GM18870 (cell line): ENCODE results near the gene P4HB.
"Not testable (repeated sequence)": the region's sequence is repeated elsewhere in the genome, so short reads cannot be mapped to it uniquely, and the experiment has no call there.

Source experiments
- ATAC-seq: cut with Tn5 transposase; IDR thresholded peaks from one replicate; pipeline ENCODE4 v1.9.1; 2021; ENCODE audit warnings: moderate library complexity; ENCODE audit not compliant: unreplicated experiment

Gene P4HB

DNA sequence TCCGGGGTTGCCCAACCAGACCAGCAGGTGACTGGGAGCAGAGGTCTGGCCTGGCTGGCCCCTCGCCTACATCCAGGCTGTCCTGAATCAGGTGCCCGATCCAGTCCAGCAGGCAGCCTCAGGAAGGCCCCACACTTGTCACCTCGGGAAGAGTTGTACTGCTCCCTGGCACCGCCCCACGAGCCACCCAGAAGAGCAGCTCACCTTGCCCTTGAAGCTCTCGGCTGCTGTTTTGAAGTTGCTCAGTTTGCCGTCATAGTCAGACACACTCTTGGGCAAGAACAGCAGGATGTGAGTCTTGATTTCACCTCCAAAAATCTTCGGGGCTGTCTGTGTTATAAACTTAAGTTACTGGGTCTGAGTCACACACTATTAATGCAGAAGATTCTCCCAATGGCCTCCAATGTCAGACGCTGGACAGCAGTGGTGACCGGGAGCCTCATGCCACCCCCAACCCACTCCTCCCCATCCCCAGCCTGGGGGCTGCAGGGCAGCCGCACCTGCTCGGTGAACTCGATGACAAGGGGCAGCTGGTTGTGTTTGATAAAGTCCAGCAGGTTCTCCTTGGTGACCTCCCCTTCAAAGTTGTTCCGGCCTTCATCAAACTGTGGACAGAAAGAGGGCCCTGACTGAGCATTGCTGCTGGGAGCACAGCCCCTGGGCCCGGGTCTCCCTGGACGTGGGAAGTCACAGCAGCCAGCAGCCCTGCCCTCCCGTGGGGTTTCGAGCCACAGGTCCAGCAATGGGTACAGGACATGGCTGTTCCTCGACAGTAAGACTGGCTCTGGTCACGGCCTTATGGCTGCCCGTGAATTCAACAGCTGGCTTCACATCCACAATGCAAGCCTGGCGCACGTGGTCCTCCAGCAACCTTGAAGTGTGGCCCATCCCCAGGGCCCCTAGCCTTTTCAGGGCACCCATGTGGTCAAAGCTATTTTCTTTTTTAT is 13.3 kb downstream of the P4HB start:
- no peak for ATAC-seq

- ATAC-seq = no peak
Measured at GRCh38 chr17:81845881-81846742, 14.2 kb downstream of the P4HB start.

DNA sequence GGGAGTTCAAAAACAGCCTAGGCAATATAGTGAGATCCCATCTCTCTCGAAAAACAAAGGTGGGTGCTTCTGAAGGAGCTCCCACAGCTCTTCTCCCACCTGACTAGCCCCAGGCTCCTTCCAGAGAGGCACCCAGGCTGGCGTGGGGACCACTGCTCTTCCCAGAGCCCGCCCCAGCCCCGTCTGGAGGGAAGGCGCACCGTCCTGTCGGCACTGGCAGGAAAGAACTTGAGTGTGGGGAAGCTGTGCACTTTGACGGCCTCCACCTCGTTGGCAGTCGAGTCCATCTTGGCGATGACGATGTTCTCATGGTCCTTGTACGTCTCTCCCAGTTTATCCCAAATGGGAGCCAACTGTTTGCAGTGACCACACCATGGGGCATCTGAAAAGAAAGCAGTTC is 15.0 kb downstream of the P4HB start:
- ATAC-seq = no peak

GRCh38 chr17:81844887-81845286 is 15.4 kb downstream of the P4HB start:
- no peak for ATAC-seq

DNA sequence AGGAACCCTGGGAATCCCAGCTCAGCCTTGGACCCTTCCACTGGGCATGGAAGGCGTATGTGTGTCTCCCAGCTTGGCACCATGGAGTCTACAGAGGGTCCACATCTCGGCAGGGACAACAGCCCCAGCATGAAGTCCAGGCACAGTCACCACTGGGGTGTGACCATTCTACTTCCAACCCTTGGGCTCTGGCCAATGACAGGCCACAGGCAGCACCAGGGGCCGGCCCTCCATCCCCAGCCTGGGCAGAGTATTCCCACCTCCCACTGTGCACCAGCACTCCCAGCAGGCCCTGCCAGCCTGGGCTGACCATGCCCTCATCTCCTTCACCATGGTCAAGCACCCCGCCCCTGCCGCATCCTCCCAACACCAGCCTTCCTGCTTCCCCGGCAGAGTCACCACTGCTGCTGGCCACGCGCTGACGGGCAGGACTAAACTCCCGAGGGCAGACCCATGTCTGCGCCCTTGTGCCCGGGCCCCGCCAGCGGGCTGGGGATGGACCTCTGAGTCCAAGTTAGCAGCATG is 15.9 kb downstream of the P4HB start:
- no peak for ATAC-seq

DNA sequence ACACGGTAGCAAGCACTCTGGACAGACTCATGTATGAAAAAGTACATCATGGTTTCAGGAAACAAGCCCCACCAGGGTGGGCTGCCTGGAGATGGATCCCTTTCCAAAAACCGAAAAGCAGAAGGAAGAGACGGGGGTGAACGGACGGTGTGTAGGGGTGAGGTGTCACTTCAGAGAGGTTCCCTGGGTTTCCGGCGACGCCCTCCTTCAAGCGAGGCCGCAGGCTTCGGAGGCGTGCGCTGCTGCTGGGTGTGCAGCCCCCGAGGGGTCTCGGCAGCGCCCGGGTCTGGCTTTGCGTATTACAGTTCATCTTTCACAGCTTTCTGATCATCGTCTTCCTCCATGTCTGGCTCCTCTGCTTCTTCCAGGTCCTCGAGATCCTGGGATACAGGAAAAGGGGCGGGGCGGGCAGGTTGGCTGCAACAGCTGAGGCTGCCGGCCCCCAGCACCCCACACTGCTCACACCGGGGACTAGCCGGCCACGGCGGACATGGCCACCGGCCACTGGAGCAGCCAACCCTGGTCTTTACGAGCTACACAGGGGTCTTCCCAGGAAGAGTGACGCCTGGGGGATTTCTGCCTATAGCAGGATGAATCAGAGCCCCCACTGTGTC is 16.5 kb downstream of the P4HB start:
- ATAC-seq = no peak

GRCh38 chr17:81842725-81843504 is 17.4 kb downstream of the P4HB start:
- ATAC-seq = no peak

DNA sequence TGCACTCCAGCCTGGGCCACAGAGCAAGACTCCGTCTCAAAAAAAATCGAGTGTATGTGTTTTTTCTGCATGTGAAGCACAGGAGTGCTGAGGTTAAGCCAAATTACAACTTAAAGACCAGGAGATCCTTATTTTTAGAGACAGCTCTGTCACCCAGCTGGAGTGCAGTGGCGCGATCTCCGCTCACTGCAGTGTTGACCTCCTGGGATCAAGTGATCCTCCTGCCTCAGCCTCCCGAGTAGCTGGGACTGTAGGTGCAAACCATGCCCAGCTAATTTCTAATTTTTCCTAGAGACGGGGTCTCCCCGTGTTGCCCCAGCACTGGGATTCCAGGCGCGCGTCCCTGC is 18.0 kb downstream of the P4HB start:
- ATAC-seq = no peak

GRCh38 chr17:81841866-81842265 is 18.5 kb downstream of the P4HB start:
- ATAC-seq = no peak

- ATAC-seq = no peak
Measured at GRCh38 chr17:81840826-81841778, 19.2 kb downstream of the P4HB start.

- ATAC-seq = not testable (repeated sequence)
Measured at GRCh38 chr17:81840059-81840458, 20.3 kb downstream of the P4HB start.

DNA sequence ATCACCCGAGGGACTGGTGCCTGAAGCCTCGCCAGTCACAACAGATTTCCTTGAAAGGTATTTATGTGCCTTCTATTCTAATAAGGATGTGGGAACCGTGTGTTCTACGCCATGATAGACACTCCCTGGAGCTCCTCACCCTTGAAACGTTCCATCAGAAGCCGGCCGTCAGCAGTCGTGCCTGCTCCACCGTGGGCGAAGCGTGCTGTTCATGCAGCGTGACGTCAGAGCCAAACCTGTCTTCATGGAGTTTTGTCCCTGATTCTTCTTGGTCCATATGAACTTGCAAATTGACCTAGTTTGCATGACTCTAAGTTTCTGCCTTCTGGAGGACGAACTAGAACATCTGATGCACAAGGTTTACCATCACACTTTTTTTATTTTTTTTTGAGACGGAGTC is 21.0 kb downstream of the P4HB start:
- no peak for ATAC-seq

DNA sequence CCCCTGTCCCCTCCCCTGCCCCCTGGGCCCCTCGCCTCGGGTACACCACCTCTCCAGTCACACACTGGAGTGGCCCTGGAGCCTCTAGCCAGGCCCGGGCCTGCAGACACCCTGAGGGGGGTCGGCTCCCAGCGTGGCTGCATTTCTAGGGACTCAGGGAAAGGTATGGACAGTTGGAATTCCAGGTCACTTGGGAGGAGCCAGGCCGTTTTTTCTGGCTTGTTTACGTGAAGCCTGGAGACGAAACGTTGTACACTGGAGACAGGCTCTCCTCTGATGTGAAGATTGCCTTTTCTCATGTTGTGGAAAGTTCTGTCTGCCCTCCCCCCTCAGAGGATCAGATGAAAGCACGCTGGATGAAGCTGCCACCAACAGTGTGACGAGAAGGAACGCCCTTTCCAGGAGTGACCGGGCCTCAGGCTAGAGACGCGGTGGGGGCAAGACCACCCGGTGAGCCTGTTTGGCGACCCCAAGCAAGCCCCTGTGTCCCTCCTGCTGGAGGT is 21.5 kb downstream of the P4HB start:
- ATAC-seq = no peak

DNA sequence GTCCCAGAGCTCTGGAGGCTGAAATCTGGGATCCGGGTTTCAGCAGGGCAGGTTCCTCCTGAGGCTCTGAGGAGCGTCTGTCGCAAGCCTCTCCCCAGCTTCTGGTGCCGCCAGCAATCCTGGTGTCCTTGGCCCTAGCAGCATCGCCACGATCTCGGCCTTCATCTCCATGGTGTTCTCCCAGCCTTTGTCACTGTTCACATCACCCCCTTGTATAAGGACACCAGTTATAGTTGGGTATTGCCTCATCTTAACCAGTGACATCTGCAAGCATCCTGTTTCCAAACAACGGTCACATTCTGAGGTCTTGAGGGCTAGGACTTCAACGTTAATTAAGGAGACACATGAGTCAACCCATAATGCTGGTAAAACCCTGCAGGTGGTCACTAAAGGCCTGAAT is 22.7 kb downstream of the P4HB start:
- ATAC-seq = no peak

- ATAC-seq = no peak
Measured at GRCh38 chr17:81834831-81835267, 25.5 kb downstream of the P4HB start, which contains the start of gene PPP1R27. TSS of gene PPP1R27 (minus strand) at chr17:81835050. CDS start at chr17:81834953, 97 bp downstream.

DNA sequence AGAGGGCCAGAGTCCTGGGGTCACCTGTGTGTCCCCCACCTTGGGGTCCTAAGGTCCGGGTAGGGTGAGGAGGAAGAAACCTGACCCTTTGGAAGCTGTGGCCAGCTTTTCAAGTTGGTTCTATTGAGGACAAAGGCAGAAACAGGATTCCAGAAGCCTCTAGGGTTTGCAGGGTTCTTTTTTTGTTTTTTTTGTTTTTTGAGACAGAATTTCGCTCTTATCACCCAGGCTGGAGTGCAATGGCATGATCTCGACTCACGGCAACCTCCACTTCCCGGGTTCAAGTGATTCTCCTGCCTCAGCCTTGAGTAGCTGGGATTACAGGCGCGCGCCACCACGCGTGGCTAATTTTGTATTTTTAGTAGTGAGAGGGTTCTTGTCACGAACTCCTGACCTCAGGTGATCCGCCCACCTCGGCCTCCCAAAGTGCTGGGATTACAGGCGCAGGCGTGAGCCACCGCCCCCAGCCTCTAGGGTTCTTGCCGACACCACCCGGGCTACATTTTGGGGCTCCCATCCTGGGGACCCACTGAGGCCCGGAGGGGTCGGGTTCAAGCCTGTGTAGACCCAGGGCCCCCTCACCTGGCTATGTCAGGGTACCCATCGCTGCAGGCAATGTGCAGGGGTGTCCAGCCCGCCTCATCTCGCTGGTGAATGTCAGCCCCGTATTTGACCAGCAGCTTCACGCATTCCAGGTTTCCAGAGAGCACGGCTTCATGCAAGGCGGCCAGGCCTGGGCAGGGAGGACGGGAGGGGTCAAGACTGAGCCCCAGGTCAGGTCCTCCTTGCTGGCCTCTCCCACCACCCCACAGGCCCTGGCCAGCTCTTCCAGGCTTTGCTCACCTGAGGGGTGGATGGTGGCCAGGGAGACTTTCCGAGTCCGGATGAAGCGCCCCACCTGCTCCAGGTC is 26.2 kb downstream of the P4HB start:
- ATAC-seq = no peak

GRCh38 chr17:81833160-81833920 is 27.0 kb downstream of the P4HB start, which contains the start of gene MCRIP1:
TSS of gene MCRIP1 (minus strand) at chr17:81833291. CDS start at chr17:81824506, 8,785 bp downstream.
- no peak for ATAC-seq
